Endodermal cell (in vitro differentiated cells): ENCODE measurements around the gene DENND11. TPM values are rescaled to one million over a fixed set of nuclear protein-coding genes. Genes with fewer than 3 reads are reported as not detected.

ENCODE experiments used
- DNase-seq: peaks from one replicate; pipeline ENCODE4 v3.0.0-alpha.2; 2017
- H3K27ac ChIP-seq: 2 replicates; pipeline ENCODE4 v1.5.1; 2013; ENCODE audit warnings: mild to moderate bottlenecking, low read depth, low read length, moderate library complexity
- H3K27me3 ChIP-seq: 2 replicates; pipeline ENCODE4 v1.6.1; 2013; ENCODE audit warnings: mild to moderate bottlenecking, low read length, moderate library complexity; ENCODE audit not compliant: insufficient read depth, control insufficient read depth, poor library complexity, severe bottlenecking
- H3K36me3 ChIP-seq: 2 replicates; pipeline ENCODE4 v1.7.0; 2013; ENCODE audit warnings: mild to moderate bottlenecking, low read length, moderate library complexity; ENCODE audit not compliant: control insufficient read depth, insufficient read depth
- H3K4me1 ChIP-seq: one replicate; pipeline ENCODE4 v1.7.0; 2013; ENCODE audit warnings: low read length; ENCODE audit not compliant: control insufficient read depth, insufficient read depth
- H3K4me3 ChIP-seq: 2 replicates; pipeline ENCODE4 v1.5.1; 2013; ENCODE audit warnings: mild to moderate bottlenecking, low read length, moderate library complexity
- H3K9ac ChIP-seq: 2 replicates; pipeline ENCODE4 v1.6.1; 2013; ENCODE audit warnings: mild to moderate bottlenecking, low read length, moderate library complexity; ENCODE audit not compliant: poor library complexity, severe bottlenecking; ENCODE audit errors: extremely low read depth
- H3K9me3 ChIP-seq: 2 replicates; pipeline ENCODE4 v1.6.1; 2013; ENCODE audit warnings: mild to moderate bottlenecking, low read length, moderate library complexity; ENCODE audit not compliant: control insufficient read depth
- H3K27ac Mint-ChIP-seq: 2 replicates; pipeline ENCODE4 v1.8.0; 2020; ENCODE audit warnings: mixed read lengths
- H3K27me3 Mint-ChIP-seq: 2 replicates; pipeline ENCODE4 v1.8.0; 2021; ENCODE audit warnings: mild to moderate bottlenecking, mixed read lengths; ENCODE audit not compliant: insufficient read depth
- H3K36me3 Mint-ChIP-seq: 2 replicates; pipeline ENCODE4 v1.8.0; 2020; ENCODE audit warnings: low read depth, mixed read lengths
- H3K4me1 Mint-ChIP-seq: 2 replicates; pipeline ENCODE4 v1.8.0; 2020; ENCODE audit warnings: mixed read lengths
- H3K4me3 Mint-ChIP-seq: 2 replicates; pipeline ENCODE4 v1.8.0; 2020; ENCODE audit warnings: mild to moderate bottlenecking, moderate library complexity, mixed read lengths
- H3K9me3 Mint-ChIP-seq: 2 replicates; pipeline ENCODE4 v1.8.0; 2020; ENCODE audit warnings: mild to moderate bottlenecking, mixed read lengths
- WGBS, 2 experiments: methylation state at CpG; one replicate each; pipeline versions ENCODE4 v1.1.5 to v1.1.7; 2013; ENCODE audit warnings: missing lambda C conversion rate in 2 of 2, mixed read lengths in 1 of 2; ENCODE audit not compliant: insufficient coverage in 1 of 2, insufficient read length in 1 of 2; 5-methylcytosine and 5-hydroxymethylcytosine counted together
- total RNA-seq, 2 donors: library from RNA; stranded (reverse); fragmentation: NEBNext Ultra II Directional in 1 of 2; extraction: Animal tissue kit (Norgen Biotek cat#: 25700) in 1 of 2; gene quantifications; 2 replicates in 1 of 2; 3 replicates in 1 of 2; pipeline ENCODE4 v1.2.1, GENCODE V29; 2021
- TF ChIP-seq, protein P1 (sequence below): fragments of 200-600 bp; sonication (generic); conservative IDR thresholded peaks from 2 replicates; pipeline ENCODE4 v1.5.0; 2021; ENCODE audit warnings: antibody characterized with exemption, mild to moderate bottlenecking

Gene DENND11
- total RNA-seq, 2 donors from 2014 or later: 24.5 to 25.4 TPM

- Mint-ChIP-seq H3K27me3 (no peaks in the 10 kb centered on the region), H3K27ac (peak within 1 kb of the TSS; percentile 100), H3K4me3 (peak within 1 kb of the TSS; percentile 98), H3K36me3 (peaks cover 32% of the 10 kb centered on the region), H3K9me3 (no peaks in the 10 kb centered on the region), H3K4me1 (peaks cover 36% of the 10 kb centered on the region)
- Histone ChIP-seq H3K4me3 (peak within 1 kb of the TSS; percentile 95), H3K4me1 (peaks cover 19% of the 10 kb centered on the region), H3K27ac (peak within 1 kb of the TSS; percentile 69), H3K9me3 (no peaks in the 10 kb centered on the region), H3K36me3 (peaks cover 25% of the 10 kb centered on the region), H3K27me3 (no peaks in the 10 kb centered on the region), H3K9ac (peak within 1 kb of the TSS; percentile 82)
- TF ChIP-seq, protein P1, sequence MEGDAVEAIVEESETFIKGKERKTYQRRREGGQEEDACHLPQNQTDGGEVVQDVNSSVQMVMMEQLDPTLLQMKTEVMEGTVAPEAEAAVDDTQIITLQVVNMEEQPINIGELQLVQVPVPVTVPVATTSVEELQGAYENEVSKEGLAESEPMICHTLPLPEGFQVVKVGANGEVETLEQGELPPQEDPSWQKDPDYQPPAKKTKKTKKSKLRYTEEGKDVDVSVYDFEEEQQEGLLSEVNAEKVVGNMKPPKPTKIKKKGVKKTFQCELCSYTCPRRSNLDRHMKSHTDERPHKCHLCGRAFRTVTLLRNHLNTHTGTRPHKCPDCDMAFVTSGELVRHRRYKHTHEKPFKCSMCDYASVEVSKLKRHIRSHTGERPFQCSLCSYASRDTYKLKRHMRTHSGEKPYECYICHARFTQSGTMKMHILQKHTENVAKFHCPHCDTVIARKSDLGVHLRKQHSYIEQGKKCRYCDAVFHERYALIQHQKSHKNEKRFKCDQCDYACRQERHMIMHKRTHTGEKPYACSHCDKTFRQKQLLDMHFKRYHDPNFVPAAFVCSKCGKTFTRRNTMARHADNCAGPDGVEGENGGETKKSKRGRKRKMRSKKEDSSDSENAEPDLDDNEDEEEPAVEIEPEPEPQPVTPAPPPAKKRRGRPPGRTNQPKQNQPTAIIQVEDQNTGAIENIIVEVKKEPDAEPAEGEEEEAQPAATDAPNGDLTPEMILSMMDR: peak; percentile 86
- WGBS, 2 experiments: 13 to 15% methylated on average over 31 to 46 of the region's 46 CpGs
- peak; percentile 97 for DNase-seq
Observed at GRCh38 chr7:141737836-141738591, 36.0 kb upstream of the DENND11 start, which contains the start of gene SSBP1. TSS of gene SSBP1 (plus strand) at chr7:141738358. CDS start at chr7:141739167, 809 bp downstream.

GRCh38 chr7:141737118-141737835 is 35.3 kb upstream of the DENND11 start:
- H3K27me3 ChIP-seq: no peaks in the 10 kb centered on the region
- TF ChIP-seq, protein P1: no peak
- peak overlapping the region; percentile 82 for H3K9ac ChIP-seq
- H3K27ac ChIP-seq: no peak overlapping the region
- peaks cover 19% of the 10 kb centered on the region for H3K4me1 ChIP-seq
- Mint-ChIP-seq H3K27me3 (no peaks in the 10 kb centered on the region), H3K36me3 (peaks cover 24% of the 10 kb centered on the region), H3K9me3 (no peaks in the 10 kb centered on the region), H3K4me1 (peaks cover 36% of the 10 kb centered on the region), H3K4me3 (peak overlapping the region; percentile 98), H3K27ac (peak overlapping the region; percentile 100)
- peaks cover 18% of the 10 kb centered on the region for H3K36me3 ChIP-seq
- H3K4me3 ChIP-seq: peak overlapping the region; percentile 95
- no peak for DNase-seq
- WGBS, 2 experiments: 91 to 97% methylated on average over 9 to 10 of the region's 11 CpGs
- no peaks in the 10 kb centered on the region for H3K9me3 ChIP-seq

- DNase-seq: no peak
Observed at GRCh38 chr7:141731476-141732149, 29.6 kb upstream of the DENND11 start.

More at GRCh38 chr7:141731476-141732149, 29.6 kb upstream of the DENND11 start:
- H3K4me1 Mint-ChIP-seq: peaks cover 10% of the 10 kb centered on the region
- Histone ChIP-seq H3K9me3 (no peaks in the 10 kb centered on the region), H3K27ac (no peak overlapping the region), H3K36me3 (no peaks in the 10 kb centered on the region), H3K4me3 (no peak overlapping the region), H3K4me1 (peaks cover 4% of the 10 kb centered on the region), H3K27me3 (no peaks in the 10 kb centered on the region), H3K9ac (no peak overlapping the region)
- no peak overlapping the region for H3K27ac Mint-ChIP-seq
- no peak overlapping the region for H3K4me3 Mint-ChIP-seq
- TF ChIP-seq, protein P1: no peak
- WGBS, 2 experiments: 91 to 99% methylated on average over 9 to 20 of the region's 24 CpGs
- H3K36me3 Mint-ChIP-seq: no peaks in the 10 kb centered on the region
- no peaks in the 10 kb centered on the region for H3K9me3 Mint-ChIP-seq
- peaks cover 2% of the 10 kb centered on the region for H3K27me3 Mint-ChIP-seq
